Measurements from ENCODE around the gene MKI67.

GRCh38 chr10:128062331-128062880 is 63.8 kb downstream of the MKI67 start:
- no peak for TF ChIP-seq EZH2 (IDR thresholded peaks at IDR 0.05; ENCODE audit: borderline replicate concordance, insufficient read depth, low read depth, low read length, poor library complexity, severe bottlenecking)
- TF ChIP-seq, protein P1, sequence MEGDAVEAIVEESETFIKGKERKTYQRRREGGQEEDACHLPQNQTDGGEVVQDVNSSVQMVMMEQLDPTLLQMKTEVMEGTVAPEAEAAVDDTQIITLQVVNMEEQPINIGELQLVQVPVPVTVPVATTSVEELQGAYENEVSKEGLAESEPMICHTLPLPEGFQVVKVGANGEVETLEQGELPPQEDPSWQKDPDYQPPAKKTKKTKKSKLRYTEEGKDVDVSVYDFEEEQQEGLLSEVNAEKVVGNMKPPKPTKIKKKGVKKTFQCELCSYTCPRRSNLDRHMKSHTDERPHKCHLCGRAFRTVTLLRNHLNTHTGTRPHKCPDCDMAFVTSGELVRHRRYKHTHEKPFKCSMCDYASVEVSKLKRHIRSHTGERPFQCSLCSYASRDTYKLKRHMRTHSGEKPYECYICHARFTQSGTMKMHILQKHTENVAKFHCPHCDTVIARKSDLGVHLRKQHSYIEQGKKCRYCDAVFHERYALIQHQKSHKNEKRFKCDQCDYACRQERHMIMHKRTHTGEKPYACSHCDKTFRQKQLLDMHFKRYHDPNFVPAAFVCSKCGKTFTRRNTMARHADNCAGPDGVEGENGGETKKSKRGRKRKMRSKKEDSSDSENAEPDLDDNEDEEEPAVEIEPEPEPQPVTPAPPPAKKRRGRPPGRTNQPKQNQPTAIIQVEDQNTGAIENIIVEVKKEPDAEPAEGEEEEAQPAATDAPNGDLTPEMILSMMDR (IDR thresholded peaks at IDR 0.05): no peak

Measured in B cell (primary cell).